ENCODE measurements around the gene SDHB. TPM values are rescaled to one million over a fixed set of nuclear protein-coding genes. Genes with fewer than 3 reads are reported as not detected.

Gene SDHB
- total RNA-seq, 4 donors from 2014 or later = 53.0 to 152 (median 74.7) TPM

DNA sequence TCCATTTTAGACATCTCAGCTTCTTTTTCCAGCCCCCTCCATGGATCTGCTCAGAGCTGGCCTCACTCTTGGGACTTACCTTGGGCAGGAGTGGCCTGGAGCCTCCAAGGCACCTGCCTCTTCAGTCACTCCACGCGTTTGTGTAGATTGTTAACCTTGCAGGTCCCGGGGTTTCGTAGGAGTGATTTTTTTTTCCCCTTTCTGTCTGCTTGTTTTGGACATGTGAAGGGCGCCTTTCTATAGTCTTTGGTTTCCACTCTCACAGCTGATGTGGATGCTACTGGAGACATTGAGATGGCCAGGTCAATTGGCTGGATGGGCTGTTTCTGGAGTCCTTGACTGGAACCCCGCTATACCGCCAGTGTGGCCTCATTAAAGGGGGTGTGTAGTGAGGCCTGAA, 2.0 kb upstream of the SDHB start:
- TF ChIP-seq POLR2A (IDR thresholded peaks at IDR 0.05) = no peak
- TF ChIP-seq, protein P1, sequence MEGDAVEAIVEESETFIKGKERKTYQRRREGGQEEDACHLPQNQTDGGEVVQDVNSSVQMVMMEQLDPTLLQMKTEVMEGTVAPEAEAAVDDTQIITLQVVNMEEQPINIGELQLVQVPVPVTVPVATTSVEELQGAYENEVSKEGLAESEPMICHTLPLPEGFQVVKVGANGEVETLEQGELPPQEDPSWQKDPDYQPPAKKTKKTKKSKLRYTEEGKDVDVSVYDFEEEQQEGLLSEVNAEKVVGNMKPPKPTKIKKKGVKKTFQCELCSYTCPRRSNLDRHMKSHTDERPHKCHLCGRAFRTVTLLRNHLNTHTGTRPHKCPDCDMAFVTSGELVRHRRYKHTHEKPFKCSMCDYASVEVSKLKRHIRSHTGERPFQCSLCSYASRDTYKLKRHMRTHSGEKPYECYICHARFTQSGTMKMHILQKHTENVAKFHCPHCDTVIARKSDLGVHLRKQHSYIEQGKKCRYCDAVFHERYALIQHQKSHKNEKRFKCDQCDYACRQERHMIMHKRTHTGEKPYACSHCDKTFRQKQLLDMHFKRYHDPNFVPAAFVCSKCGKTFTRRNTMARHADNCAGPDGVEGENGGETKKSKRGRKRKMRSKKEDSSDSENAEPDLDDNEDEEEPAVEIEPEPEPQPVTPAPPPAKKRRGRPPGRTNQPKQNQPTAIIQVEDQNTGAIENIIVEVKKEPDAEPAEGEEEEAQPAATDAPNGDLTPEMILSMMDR (IDR thresholded peaks at IDR 0.05) = no peak
- Histone ChIP-seq H3K36me3 (no peaks in the 10 kb centered on the region), H3K27ac (no peak overlapping the region), H3K27me3 (no peaks in the 10 kb centered on the region), H3K9me3 (no peaks in the 10 kb centered on the region), H3K4me1 (peaks cover 0 to 7% of the 10 kb centered on the region in 2 donors), H3K4me3 (no peak overlapping the region)
- intact Hi-C loops (cut with DNase I; ENCODE audit: low total_unique reads) = no loop called here
- no peak for DNase-seq

DNA sequence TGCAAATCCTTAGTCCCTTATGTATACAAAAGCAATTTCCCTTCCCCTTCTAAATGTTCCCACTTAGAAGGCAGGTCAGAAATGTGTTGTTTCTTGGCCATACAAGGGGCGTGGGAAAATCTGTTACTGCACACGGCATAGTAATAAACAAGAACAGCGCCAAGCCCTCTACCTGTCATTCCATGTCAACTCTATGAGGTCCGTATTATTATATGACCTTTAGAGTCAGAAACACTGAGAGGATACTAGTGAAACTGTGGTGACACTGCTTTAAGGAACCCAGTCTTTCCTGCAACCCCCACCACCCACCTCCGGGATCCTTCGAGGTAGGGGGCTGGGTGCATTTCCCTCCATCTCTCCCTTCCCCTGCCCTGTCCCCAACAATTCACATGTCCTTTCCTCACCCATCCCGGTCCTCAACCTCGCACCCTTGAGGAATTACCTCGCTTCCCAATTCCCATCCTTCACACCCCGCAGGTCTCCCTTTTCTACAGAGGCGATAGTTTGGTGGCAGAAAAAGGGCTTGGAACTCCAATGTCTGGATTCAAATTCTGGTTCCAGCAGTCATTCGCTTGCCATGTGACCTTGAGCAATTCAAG, 647 bp downstream of the SDHB start:
- H3K27ac ChIP-seq = peak overlapping the region; percentile 81 to 92
- H3K4me3 ChIP-seq = peak overlapping the region; percentile 78 to 89
- no peaks in the 10 kb centered on the region for H3K9me3 ChIP-seq
- no peak for DNase-seq
- peaks cover 0 to 7% of the 10 kb centered on the region in 2 donors for H3K4me1 ChIP-seq
- no peaks in the 10 kb centered on the region for H3K36me3 ChIP-seq
- TF ChIP-seq, protein P1 (IDR thresholded peaks at IDR 0.05) = no peak
- TF ChIP-seq POLR2A (IDR thresholded peaks at IDR 0.05) = no peak
- no peaks in the 10 kb centered on the region for H3K27me3 ChIP-seq
- intact Hi-C loops (cut with DNase I; ENCODE audit: low total_unique reads) = no loop called here

DNA sequence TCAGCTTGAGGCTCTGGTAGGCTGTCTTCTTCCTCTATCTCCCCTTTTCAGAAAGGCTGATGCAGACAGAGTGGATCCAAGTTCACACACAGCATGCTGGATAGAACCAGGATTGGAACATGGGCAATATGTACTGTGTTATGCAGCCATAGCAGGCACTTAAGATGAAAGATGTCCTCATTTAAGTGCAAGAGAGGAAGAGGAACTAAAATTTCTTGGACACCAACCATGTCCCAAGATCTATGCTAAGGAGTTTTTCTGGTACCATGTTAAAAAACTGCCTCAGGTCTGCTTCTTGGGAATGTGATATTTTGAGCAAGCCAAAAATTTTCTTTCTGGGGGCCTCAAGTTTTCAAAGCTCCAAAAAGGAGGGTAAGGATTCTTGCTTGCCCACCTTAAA, 1.2 kb downstream of the SDHB start:
- H3K36me3 ChIP-seq = no peaks in the 10 kb centered on the region
- TF ChIP-seq, protein P1 (IDR thresholded peaks at IDR 0.05) = no peak
- no peak for TF ChIP-seq POLR2A (IDR thresholded peaks at IDR 0.05)
- intact Hi-C loops (cut with DNase I; ENCODE audit: low total_unique reads) = no loop called here
- H3K4me3 ChIP-seq = peak overlapping the region in 1 of 2 donors; percentile 89
- H3K27me3 ChIP-seq = no peaks in the 10 kb centered on the region
- peaks cover 0 to 7% of the 10 kb centered on the region in 2 donors for H3K4me1 ChIP-seq
- H3K27ac ChIP-seq = peak overlapping the region in 1 of 2 donors; percentile 81
- H3K9me3 ChIP-seq = no peaks in the 10 kb centered on the region
- DNase-seq = no peak

DNA sequence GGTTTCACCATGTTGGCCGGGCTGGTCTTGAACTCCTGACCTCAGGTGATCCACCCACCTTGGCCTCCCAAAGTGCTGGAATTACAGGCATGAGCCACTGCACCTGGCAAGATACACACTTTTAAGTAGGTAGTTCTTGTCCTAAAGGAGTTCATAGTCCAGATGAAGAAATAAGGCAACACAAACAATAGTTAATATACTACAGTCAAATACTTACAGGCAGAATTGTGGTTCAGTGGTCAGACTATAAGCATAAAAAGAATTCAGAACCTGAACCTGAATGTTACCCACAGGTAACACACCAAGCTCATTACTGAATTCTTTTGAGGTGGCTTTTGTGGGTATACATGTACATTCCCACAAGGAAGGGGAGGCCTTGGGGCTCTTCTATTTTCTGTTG, 1.8 kb downstream of the SDHB start:
- Histone ChIP-seq H3K27ac (no peak overlapping the region), H3K27me3 (no peaks in the 10 kb centered on the region), H3K4me3 (no peak overlapping the region), H3K36me3 (no peaks in the 10 kb centered on the region), H3K9me3 (no peaks in the 10 kb centered on the region), H3K4me1 (peaks cover 0 to 7% of the 10 kb centered on the region in 2 donors)
- intact Hi-C loops (cut with DNase I; ENCODE audit: low total_unique reads) = no loop called here
- TF ChIP-seq, protein P1 (IDR thresholded peaks at IDR 0.05) = no peak
- no peak for TF ChIP-seq POLR2A (IDR thresholded peaks at IDR 0.05)
- no peak for DNase-seq

DNA sequence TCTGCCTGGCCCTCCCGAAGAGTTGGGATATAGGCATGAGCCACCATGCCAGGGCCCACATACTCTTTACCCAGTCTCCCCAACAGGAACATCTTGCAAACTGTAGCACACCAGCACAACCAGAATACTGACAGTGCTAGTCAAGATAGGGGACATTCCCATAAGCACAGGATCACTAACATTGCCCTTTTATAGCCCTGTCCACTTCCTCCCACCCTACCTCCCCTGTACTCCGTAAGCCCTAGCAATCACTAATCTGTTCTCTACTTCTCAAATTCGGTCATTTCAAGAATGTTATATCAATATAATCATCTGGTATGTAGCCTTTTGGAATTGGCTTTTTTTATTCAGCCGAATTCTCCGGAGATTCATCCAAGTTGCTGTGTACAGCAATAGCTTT, 5.9 kb downstream of the SDHB start:
- Histone ChIP-seq H3K27ac (no peak overlapping the region), H3K4me1 (peaks cover 0 to 13% of the 10 kb centered on the region in 2 donors), H3K36me3 (no peaks in the 10 kb centered on the region), H3K27me3 (no peaks in the 10 kb centered on the region), H3K4me3 (no peak overlapping the region), H3K9me3 (no peaks in the 10 kb centered on the region)
- TF ChIP-seq, protein P1 (IDR thresholded peaks at IDR 0.05) = no peak
- no peak for TF ChIP-seq POLR2A (IDR thresholded peaks at IDR 0.05)
- intact Hi-C loops (cut with DNase I; ENCODE audit: low total_unique reads) = loop anchor here (5.0 kb wide), 1 partner anchor 86 kb away; no protein-coding TSS in a partner anchor
- DNase-seq = no peak

Measured in uterus (tissue), 4 donors.